Glomerular visceral epithelial cell (primary cell): ENCODE results near the gene EEF1AKMT3.

ENCODE experiments used
- DNase-seq: peaks from one replicate; pipeline ENCODE4 v3.0.0-alpha.2; 2016; ENCODE audit errors: extremely low spot score

The EEF1AKMT3 gene

DNA sequence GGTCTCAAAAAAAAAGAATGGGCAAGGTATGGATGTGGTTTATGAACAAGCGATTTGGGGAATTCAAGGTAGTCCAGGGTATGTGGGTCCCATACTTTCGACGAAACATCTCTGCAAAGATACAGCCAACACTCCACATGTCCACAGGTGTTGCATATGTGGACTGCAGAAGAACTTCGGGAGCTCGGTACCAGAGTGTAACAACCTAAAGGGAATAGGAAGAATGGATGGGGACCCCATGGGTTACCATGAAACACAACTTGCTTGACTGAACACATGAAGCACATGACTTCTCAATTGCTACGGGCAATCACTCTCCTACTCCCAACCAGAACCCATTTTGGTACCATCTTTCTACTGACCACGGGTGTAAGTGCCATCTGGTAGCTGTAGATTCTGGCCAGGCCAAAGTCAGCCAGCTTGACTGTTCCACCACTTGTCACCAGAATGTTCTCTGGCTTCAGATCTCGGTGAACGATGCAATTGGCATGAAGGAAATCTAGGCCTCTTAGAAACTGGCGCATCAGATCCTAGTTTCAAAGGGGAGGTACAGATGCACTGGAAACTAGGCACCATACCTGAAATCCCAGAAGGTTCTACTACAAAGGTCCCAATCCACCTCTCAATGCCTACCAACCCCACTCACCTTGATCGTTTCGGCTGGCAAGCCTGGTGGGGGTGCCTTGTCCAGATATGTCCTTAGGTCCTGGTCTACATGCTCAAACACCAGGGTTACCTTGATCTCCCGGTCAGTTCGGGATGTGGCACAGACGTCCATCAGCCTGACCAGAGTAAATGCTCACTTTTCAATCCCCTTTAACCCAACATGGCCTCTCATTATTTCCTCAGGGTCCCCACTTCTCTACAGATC lies 21.6 kb upstream of the EEF1AKMT3 start:
- no peak for DNase-seq

DNA sequence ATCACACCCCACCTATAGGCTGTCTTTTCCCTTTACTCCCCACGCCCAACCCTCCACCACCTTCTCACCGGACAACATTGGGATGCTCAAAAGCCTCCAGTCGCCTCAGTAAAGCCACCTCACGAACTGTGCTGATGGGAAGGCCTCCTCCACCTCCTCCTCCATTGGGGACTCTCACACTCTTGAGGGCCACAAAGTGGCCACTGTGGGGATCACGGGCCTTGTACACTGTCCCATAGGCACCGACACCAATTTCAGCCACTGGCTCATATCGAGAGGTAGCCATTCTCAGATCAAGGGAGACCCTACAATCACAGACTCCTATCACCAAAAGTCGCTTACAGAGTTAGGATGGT lies 21.0 kb upstream of the EEF1AKMT3 start:
- no peak for DNase-seq

DNA sequence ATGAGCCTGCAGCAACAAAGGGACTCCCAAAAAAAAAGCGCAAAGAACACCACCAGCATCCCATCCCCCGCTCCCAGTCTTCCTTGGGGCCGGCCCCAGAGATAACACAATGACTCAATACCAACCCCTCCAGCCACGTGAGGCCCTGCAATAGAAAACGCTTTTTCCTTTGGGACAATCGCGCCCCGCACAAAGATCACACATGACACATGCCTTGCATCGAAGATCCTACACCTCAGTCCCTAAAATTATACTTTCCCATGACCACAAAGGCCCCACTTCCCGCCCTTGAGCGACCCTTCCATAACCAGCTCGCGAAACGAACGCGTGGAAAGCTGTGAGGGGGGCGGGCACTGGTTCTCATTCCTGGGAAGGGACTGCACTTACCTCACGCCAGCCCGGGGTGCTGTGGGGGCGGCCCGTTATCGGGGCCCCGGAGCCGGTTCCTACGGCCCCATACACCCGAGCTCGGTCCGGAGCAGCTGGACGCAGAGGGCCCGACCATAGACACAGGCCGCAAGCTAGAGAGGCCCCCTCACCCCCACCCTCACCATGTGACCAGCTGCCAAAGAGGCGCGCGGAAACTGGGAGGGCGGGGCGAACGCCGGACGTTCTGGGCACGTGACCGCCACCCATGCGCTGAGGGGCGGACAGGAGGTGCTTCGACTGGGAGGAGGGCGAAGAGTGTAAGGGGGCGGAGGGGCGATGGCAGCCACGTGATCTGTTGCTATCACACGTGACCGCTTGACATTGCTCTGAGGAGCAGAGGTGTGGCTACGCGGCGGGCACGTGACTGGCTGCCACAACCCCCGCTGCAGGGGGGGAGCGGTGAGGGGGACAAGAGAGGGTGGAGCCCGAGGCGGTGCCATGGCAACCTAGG lies 20.4 kb upstream of the EEF1AKMT3 start, which contains the start of gene CDK4:
TSS of gene CDK4 (minus strand) at position 523 of the 880 bp plus-strand sequence. CDS start 593 bp downstream, outside the sequence.
- peak; percentile 100 for DNase-seq

DNA sequence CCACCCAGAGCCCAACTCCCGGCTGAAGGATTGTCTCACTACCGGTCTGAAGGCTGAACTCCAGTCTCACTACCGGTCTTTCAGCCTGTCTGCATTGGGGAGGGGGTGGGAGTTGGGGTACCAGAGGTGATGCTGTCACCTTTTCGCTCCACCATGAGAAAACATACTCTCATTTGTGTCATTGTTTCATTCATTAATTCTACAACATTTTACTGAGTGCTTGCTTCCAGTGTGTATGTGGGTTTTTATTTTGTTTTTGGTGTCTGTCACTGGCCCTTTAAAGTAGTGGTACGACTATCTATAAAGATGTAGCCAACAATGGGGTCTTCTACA lies 19.8 kb upstream of the EEF1AKMT3 start:
- DNase-seq = no peak

DNA sequence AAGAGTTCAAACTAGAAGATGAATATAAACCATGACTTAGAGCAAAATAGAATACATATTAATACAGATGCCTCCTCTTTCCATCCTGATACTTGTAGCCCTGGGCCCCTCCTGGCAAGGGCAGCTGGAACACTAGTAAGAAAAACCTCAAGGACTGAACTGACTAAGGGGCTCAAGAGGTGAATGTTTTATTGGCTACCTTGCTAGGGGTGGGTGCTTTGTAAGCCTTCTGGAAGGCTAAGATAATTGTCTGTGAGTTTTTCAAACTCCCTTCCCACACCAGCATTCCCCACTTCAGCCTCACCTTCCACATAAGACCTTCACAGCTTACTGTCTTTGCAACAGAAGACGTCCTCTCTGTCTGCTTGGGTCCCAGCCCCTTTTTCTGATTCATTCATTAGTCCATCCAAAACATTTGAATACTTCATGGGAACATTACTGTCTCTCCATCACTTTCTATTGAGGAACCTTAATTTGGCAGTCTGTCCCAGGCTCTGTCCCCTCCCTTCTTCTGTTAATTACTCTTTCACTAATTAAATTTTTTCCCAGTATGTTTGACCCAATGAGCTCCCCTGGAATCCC lies 18.6 kb upstream of the EEF1AKMT3 start:
- DNase-seq = no peak

DNA sequence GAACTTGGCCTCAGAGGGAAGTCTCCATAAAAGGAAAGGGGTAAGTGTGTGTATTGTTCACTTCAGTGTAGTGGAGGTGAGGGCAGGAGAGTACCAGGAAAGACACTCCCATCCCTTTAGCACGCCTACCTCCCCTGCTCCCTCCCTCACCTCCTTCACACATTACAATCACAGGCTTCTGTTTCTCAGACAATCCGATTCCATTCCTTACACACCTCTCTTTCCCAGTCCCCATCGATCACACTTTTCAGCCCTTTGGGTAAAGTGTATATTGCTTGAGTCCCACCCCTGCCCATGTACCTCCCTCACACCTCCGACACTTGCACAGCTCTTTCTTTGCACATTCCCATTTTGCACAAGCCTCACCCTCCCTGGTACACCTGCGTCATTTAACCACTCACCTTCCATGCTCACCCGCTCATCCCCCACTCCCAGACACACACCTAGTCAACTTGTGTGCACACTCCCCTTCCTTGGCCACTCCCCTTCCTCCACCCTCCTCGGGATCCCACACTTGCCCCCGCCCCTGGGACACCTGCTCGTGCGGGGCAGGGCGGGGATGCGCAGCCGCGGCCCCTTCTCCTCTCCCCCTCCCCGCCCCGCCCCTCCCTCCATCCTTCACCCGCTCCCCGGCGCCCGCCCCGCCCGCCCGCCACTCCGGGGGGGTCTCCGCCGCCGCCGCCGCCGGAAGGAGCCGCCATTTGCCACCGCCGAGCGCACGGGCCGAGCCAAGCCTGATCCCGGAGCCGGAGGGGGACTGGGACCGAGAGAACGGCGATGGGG lies 17.8 kb upstream of the EEF1AKMT3 start, which contains the start of gene MARCHF9:
TSS of gene MARCHF9 (plus strand) at position 693 of the 783 bp plus-strand sequence. CDS start 426 bp downstream, outside the sequence.
- DNase-seq = peak; percentile 74

DNA sequence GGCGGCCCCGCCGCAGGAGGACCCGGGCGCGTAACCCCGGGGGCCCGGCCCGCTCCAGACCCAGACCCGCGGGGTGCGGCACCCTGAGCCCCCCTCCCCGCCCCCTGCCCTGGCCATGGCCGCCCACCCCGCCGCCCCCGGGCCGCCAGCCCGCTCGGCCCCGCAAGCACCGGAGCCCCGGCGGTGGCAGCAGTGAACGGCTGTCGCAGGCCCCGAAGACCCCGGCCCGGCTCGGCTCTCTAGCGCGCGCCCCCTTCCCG lies 17.3 kb upstream of the EEF1AKMT3 start:
- DNase-seq = no peak

DNA sequence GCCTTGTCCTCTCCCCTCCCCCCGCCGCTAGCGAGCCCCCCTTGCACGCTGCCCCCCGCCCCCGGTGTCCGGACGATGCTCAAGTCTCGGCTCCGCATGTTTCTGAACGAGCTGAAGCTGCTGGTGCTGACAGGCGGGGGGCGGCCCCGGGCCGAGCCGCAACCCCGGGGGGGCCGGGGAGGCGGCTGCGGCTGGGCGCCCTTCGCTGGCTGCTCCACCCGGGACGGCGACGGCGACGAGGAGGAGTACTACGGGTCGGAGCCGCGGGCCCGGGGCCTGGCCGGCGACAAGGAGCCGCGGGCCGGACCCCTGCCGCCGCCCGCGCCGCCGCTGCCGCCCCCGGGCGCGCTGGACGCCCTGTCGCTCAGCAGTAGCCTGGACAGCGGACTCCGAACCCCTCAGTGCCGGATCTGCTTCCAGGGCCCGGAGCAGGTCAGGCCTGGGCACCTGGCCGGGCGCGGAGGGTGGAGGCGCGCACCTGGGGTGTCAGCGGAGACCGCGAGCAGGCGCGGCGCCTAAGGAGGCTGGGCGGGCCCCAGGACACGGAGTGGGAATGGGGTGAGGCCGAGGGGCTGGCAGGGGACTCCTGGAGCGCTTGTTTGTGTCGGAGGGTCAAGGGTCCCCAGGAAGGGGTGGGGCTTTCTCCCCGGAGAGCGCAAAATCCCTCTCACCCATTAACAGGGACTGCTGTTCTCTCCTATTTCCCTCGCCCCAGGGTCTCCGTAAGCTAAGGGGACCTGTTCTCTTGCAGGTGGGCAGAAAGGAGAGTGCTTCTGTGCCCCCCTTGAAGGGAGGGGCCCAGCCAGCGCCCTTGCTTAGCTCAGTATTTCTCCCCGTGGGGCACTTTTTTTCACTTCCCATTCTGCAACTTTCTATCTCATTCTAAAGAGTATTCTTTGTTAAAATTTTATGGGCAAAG lies 16.7 kb upstream of the EEF1AKMT3 start:
- DNase-seq = no peak

DNA sequence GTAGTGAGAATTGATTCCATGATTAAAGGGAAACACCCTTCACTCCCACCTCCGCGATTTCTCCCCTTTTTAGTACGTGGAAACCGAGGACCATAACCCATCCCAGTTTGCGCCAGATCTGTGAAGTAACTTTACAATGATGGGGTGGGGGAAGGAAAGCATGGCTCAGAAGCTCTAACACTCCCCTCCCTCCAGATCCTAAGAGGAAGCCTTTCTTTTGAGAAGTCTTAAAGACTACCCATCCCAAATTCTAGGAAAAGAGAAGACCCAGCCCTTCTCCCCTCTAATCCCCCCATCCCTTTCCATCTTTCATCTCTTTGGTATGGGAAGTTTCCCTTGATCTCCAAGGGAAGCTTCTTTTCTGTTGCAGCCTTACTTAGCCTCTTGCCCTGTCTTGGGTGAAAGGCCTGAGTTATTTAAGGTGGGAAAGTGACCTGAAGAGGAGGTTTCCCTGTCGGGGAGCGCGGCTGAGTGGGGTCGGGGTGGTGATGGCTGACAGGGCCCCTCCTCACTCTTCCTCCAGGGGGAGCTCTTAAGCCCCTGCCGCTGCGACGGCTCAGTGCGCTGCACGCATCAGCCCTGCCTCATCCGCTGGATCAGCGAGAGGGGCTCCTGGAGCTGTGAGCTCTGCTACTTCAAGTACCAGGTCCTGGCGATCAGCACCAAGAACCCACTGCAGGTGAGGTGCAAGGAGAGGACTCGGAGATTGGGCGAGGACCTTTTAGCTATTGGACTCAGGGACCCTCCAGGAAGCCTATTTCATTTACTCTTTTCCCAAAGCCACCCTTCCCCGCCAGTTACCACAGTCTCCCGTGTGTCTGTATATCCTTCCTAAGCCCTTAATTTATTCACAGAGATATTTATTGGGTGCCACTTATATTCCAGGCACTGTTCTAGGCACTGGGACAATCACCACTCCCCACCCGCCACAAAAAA lies 15.7 kb upstream of the EEF1AKMT3 start:
- DNase-seq = peak; percentile 57

DNA sequence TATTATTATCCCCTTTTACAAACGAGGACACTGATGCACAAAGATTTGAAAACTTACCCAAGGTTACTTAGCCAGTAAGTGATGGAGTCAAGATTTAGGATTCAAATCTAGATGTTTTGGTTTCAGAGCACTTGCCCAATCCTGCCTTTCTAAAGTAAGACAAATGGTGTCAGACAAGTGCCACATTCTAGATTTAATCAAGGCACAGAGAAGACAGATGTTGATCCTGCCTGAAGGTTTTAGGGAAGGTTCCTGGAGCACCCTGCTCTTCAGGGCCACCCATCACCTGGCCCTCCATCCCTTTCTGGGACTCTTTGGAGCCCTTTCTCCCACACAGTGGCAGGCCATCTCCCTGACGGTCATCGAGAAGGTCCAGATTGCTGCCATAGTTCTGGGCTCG lies 14.6 kb upstream of the EEF1AKMT3 start:
- no peak for DNase-seq

DNA sequence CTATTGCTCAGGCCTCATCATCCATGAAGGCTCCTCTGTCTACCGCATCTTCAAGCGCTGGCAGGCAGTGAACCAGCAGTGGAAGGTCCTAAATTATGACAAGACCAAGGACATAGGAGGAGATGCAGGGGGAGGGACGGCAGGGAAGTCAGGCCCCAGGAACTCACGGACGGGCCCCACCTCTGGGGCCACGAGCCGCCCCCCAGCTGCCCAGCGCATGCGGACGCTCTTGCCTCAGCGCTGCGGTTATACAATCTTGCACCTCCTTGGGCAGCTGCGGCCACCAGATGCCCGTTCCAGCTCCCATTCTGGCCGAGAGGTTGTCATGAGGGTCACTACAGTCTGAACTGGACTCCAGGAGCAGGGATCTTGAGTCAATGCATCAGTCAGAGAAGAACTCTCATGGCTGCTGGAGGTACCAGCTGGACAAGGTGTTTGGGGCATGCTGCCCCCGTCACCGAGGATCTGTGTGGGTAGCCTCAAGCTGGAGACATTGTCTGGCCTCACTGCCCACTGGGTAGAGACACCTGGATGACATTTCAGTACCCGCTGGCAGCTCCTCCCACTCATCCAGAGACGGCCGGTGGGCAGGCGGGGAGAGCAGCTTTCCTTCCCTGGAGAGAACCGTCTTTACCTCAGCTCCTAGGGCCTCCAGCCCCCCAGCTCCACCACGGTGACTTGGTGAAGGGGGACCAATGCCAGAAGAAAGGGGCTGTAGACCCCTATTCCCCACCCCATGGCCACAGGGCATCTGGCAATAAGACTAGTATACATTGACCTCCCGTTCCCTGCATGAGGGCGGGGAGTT lies 13.7 kb upstream of the EEF1AKMT3 start:
- DNase-seq = no peak

DNA sequence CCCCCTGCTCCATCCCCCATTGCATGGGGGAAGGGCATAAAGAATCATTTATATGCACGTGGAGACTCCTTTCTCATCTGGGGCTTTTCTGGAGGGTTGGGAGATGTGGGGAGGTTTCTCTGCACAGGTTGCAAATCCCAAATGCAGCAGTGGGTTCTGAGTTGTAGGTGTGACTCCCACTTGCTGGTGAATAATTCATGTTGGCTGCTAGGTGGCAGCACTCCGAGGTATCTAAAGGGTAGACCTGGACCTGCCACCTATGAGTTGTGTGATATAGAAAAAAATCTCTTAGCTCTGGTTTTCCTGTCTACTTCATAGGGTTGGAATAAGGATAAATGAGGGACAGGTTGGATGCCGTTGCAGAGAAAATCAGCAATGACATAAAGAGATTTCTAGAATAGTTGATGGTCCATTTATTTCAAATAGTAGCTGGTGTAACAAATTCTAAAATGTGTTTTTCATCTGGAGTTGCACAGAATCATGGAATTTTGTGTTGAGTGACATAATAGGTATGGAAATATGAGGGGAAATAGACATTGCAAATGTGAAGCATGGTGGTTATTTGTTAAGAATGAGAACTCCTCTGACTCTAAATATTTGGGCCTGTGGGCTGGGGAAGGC lies 12.9 kb upstream of the EEF1AKMT3 start:
- peak; percentile 46 for DNase-seq

DNA sequence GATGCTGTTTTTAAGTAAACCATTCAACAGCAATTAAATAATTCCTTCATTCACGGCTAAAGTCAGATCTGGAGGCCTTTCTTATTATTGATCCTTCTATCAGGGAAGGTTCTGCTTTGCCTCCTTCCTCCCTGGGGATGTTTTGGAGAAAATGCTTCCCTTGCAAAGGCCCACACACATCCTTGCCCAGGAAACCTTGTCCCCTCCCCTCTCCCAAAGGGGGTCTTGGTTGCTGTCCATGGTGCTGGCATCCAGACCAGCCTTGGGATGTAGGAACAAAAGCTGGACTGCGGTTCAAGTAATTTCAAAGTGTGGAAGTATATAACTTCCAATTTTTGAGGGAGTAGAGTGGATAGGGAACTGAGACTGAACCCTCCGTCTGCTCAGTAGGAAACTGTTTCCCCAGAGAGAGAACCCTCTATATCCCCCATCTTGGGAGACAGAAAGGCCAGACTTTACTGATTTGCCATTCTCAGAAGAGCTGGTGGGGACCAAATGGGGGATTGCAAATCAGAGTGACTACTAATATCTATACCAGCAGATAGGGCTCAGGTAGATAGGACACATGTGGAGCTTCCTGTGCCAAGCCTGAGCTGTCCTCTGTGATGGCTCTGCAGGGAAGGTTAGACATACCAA lies 11.9 kb upstream of the EEF1AKMT3 start:
- no peak for DNase-seq

DNA sequence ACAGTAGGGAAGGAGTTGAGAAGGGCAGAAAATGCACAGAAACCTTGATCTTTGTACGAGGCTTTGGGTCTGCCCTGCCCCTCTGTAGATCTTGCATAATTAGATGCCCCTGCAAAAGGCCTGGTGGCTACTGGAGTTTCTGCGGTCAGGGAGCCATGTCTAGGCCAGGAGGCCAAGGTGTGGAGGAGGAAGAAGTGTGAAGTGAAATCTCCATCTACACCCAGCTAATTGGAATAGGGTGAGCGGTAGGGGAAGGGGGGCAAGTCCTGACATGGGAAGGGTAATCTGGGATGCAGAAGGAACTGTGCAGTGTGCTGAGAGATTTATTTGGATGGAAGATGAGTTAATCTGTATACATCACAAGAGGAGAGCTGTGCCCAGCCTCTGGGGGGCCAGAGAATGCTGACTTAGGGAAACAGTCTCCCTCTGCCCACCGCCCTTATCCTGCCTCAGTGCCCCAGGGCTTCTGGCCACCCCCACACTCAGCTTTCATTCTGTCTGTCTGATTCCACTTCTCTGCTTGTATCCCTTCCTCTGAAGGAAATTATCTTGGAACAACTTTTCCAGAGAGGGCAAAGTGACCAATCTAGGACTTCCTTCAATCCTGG lies 10.9 kb upstream of the EEF1AKMT3 start:
- no peak for DNase-seq

DNA sequence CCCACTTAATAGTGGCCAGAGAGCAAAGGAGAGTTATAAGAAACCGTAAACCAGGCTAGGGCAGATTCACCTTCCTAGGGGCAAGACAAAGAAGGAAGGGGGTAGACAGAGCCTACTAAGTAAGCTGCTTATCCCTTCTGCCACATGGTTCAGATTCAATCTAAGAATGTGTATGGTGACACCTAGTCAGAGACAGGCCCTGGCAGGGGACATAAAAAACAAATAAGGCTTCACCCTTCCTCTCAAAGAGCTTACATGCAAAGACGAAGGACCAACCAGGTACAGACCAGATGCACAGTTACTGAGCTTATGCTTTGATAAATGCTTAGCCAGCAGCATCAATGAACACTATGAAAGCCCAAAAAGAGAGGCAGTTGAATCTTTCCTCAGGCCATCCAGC lies 10.0 kb upstream of the EEF1AKMT3 start:
- DNase-seq = no peak

DNA sequence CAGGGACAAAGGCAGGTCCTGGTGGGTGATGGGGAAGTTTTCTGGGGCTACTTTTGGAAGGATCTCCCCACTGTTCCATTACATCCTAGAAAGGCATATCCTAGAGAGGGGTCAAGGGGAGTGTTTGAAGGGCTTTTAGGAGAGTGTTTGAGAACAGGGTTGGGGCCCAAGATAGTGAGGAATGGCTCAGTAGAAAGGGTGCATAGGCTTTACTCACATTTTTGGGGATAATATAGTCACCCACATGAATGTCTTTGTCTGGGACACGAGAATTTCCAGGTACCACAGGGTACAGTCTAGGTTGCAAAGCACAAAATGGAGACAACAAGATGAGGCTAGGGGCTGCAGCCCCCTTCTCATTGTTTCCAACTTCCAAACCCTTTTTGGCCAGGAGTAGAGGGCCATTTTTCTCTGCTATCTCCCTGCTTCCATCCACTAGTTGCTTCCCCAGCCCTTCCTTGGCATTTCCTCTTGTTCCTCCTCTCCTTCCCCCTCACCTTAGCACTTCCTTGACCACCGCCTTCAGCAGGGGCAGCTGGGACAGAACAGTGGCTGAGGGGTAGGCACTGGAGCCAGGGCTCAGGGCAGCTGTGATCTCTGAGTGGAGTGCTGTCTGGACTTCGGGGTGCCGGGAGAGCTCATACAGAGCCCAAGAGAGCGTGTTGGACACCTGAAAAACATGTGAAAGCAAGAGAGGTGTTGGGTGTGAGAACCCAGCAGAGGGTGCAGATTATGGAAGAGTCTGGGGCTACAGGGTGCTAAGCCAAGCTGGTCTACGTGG lies 8.3 kb upstream of the EEF1AKMT3 start:
- no peak for DNase-seq

DNA sequence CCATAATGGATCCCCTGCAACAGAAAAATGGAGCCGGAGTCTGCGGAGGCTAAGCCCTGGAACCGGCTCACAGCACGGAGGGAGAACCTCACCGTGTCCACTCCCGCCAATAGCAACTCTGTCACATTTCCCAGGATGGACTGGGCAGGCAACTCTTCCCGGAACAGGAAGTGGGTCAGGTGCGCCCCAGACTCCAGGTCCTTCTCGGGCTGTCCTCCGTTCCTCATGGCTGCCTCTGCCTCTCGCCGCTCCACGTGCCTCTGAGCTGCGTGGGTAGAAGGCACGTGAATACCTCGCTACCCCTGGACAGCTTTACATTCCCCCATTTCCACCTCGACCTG lies 7.8 kb upstream of the EEF1AKMT3 start:
- no peak for DNase-seq
